Trophoblast cell (in vitro differentiated cells and primary cell): ENCODE results near the gene SNRPA1. TPM values are rescaled to one million over a fixed set of nuclear protein-coding genes. Genes with fewer than 3 reads are reported as not detected.

Experiments used
- DNase-seq, 2 donors: peaks; one replicate each; pipeline ENCODE4 v3.0.0-alpha.2; 2016
- H2AFZ ChIP-seq: 2 replicates; pipeline ENCODE4 v1.6.1; 2013; ENCODE audit warnings: low read length, moderate library complexity, mild to moderate bottlenecking; ENCODE audit not compliant: insufficient read depth, poor library complexity
- H2AK5ac ChIP-seq: 2 replicates; pipeline ENCODE4 v1.6.1; 2013; ENCODE audit warnings: mild to moderate bottlenecking, low read length
- H2BK120ac ChIP-seq: 2 replicates; pipeline ENCODE4 v1.6.1; 2013; ENCODE audit warnings: low read length, mild to moderate bottlenecking, moderate library complexity; ENCODE audit not compliant: insufficient read depth, poor library complexity
- H2BK12ac ChIP-seq: 2 replicates; pipeline ENCODE4 v1.6.1; 2013; ENCODE audit warnings: mild to moderate bottlenecking, low read length, moderate library complexity
- H2BK5ac ChIP-seq: 2 replicates; pipeline ENCODE4 v1.6.1; 2013; ENCODE audit warnings: low read length, low read depth, moderate library complexity, mild to moderate bottlenecking; ENCODE audit not compliant: poor library complexity
- H3K14ac ChIP-seq: 2 replicates; pipeline ENCODE4 v1.6.1; 2013; ENCODE audit warnings: mild to moderate bottlenecking, low read length
- H3K18ac ChIP-seq: 2 replicates; pipeline ENCODE4 v1.6.1; 2013; ENCODE audit warnings: mild to moderate bottlenecking, low read length
- H3K23ac ChIP-seq: 2 replicates; pipeline ENCODE4 v1.6.1; 2013; ENCODE audit warnings: low read length
- H3K27ac ChIP-seq: 2 replicates; pipeline ENCODE4 v1.5.1; 2013; ENCODE audit warnings: low read depth, mild to moderate bottlenecking, inconsistent platforms, low read length, moderate library complexity
- H3K27me3 ChIP-seq: 2 replicates; pipeline ENCODE4 v1.6.1; 2013; ENCODE audit warnings: inconsistent platforms, mild to moderate bottlenecking, low read length, moderate library complexity; ENCODE audit not compliant: insufficient read depth
- H3K36me3 ChIP-seq, 2 experiments: 1 replicate in 1 of 2; 2 replicates in 1 of 2; pipeline ENCODE4 v1.6.1; 2013; ENCODE audit warnings: low read length in 2 of 2, mild to moderate bottlenecking in 2 of 2, moderate library complexity in 1 of 2; ENCODE audit not compliant: insufficient read depth in 2 of 2, control insufficient read depth in 1 of 2
- H3K4ac ChIP-seq: 2 replicates; pipeline ENCODE4 v1.6.1; 2013; ENCODE audit warnings: low read depth, mild to moderate bottlenecking, low read length, moderate library complexity
- H3K4me1 ChIP-seq, 2 experiments: 1 replicate in 1 of 2; 2 replicates in 1 of 2; pipeline ENCODE4 v1.6.1; 2013; ENCODE audit warnings: low read length in 2 of 2, mild to moderate bottlenecking in 2 of 2, moderate library complexity in 1 of 2; ENCODE audit not compliant: insufficient read depth in 2 of 2, control insufficient read depth in 1 of 2
- H3K4me2 ChIP-seq: 2 replicates; pipeline ENCODE4 v1.6.1; 2013; ENCODE audit warnings: inconsistent platforms, mild to moderate bottlenecking, low read length, moderate library complexity
- H3K4me3 ChIP-seq: 2 replicates; pipeline ENCODE4 v1.5.1; 2013; ENCODE audit warnings: mild to moderate bottlenecking, low read depth, low read length, inconsistent platforms
- H3K79me1 ChIP-seq: one replicate; pipeline ENCODE4 v1.6.1; 2013; ENCODE audit warnings: low read length
- H3K79me2 ChIP-seq: 2 replicates; pipeline ENCODE4 v1.6.1; 2013; ENCODE audit warnings: low read length, mild to moderate bottlenecking; ENCODE audit not compliant: control insufficient read depth, insufficient read depth, poor library complexity
- H3K9ac ChIP-seq: 2 replicates; pipeline ENCODE4 v1.6.1; 2013; ENCODE audit warnings: mild to moderate bottlenecking, low read length
- H3K9me3 ChIP-seq: 2 replicates; pipeline ENCODE4 v1.6.1; 2013; ENCODE audit warnings: low read depth, mild to moderate bottlenecking, control low read depth, inconsistent platforms, low read length; ENCODE audit not compliant: insufficient read depth
- H4K12ac ChIP-seq: 2 replicates; pipeline ENCODE4 v1.6.1; 2013; ENCODE audit warnings: low read depth, mild to moderate bottlenecking, low read length, moderate library complexity
- H4K8ac ChIP-seq: 2 replicates; pipeline ENCODE4 v1.6.1; 2013; ENCODE audit warnings: low read depth, mild to moderate bottlenecking, low read length, moderate library complexity
- H4K91ac ChIP-seq: one replicate; pipeline ENCODE4 v1.6.1; 2013; ENCODE audit warnings: low read depth, mild to moderate bottlenecking, low read length, moderate library complexity
- WGBS: extraction: QIAGEN DNeasy Blood & Tissue Kit; methylation state at CpG from one replicate; pipeline ENCODE4 v1.1.7; 2013; ENCODE audit warnings: missing lambda C conversion rate; ENCODE audit not compliant: insufficient read length, insufficient coverage; ENCODE audit errors: extremely low coverage; 5-methylcytosine and 5-hydroxymethylcytosine counted together
- polyA plus RNA-seq: library from polyadenylated mRNA; stranded (reverse); fragments of 200-250 nt; gene quantifications from 2 replicates; pipeline ENCODE4 v1.2.3, GENCODE V29; 2013

Gene SNRPA1
- polyA plus RNA-seq = 103 and 104 TPM in 2 replicates

- H3K4me1 ChIP-seq = peaks cover 0 to 3% of the 10 kb centered on the region in 2 experiments
- no peak within 1 kb of the TSS for H3K23ac ChIP-seq
- H3K27me3 ChIP-seq = no peaks in the 10 kb centered on the region
- WGBS = no CpG with 5 or more reads among the region's 87 CpGs
- peak within 1 kb of the TSS; percentile 92 for H3K4me2 ChIP-seq
- H3K79me1 ChIP-seq = peaks cover 8% of the 10 kb centered on the region
- peak within 1 kb of the TSS; percentile 47 for H2BK120ac ChIP-seq
- DNase-seq = peak; percentile 95 to 98
- H3K18ac ChIP-seq = peak within 1 kb of the TSS; percentile 57
- H3K14ac ChIP-seq = peak within 1 kb of the TSS; percentile 85
- peak within 1 kb of the TSS; percentile 27 for H2AK5ac ChIP-seq
- peak within 1 kb of the TSS; percentile 96 for H3K4me3 ChIP-seq
- peak within 1 kb of the TSS; percentile 73 for H3K4ac ChIP-seq
- peak within 1 kb of the TSS; percentile 86 for H2AFZ ChIP-seq
- peak within 1 kb of the TSS; percentile 54 for H4K12ac ChIP-seq
- H2BK5ac ChIP-seq = peak within 1 kb of the TSS; percentile 56
- peak within 1 kb of the TSS; percentile 93 for H4K8ac ChIP-seq
- no peak within 1 kb of the TSS for H2BK12ac ChIP-seq
- peak within 1 kb of the TSS; percentile 75 for H3K27ac ChIP-seq
- peaks cover 11% of the 10 kb centered on the region for H3K79me2 ChIP-seq
- H3K36me3 ChIP-seq = no peaks in the 10 kb centered on the region
- H4K91ac ChIP-seq = peak within 1 kb of the TSS; percentile 84
- peak within 1 kb of the TSS; percentile 96 for H3K9ac ChIP-seq
- H3K9me3 ChIP-seq = no peaks in the 10 kb centered on the region
Measured at GRCh38 chr15:101294731-101295606, at the start of gene SNRPA1. Gene SNRPA1, minus strand, starts transcription at chr15:101295248. Its CDS starts 70 bp downstream, at chr15:101295178.

GRCh38 chr15:101342056-101342455 is 47.0 kb upstream of the SNRPA1 start:
- Histone ChIP-seq H3K79me1 (no peaks in the 10 kb centered on the region), H3K27me3 (no peaks in the 10 kb centered on the region), H3K4ac (no peak overlapping the region), H3K18ac (no peak overlapping the region), H2AK5ac (no peak overlapping the region), H4K12ac (no peak overlapping the region), H3K4me2 (no peak overlapping the region), H3K14ac (no peak overlapping the region), H4K91ac (no peak overlapping the region), H2BK120ac (no peak overlapping the region), H4K8ac (no peak overlapping the region), H3K9ac (no peak overlapping the region), H3K9me3 (no peaks in the 10 kb centered on the region), H3K27ac (no peak overlapping the region), H2AFZ (no peak overlapping the region), H3K36me3 (no peaks in the 10 kb centered on the region), H3K4me1 (no peaks in the 10 kb centered on the region), H2BK12ac (no peak overlapping the region), H2BK5ac (no peak overlapping the region), H3K4me3 (no peak overlapping the region), H3K79me2 (no peaks in the 10 kb centered on the region), H3K23ac (no peak overlapping the region)
- DNase-seq = no peak

GRCh38 chr15:101338502-101339057 is 43.5 kb upstream of the SNRPA1 start:
- Histone ChIP-seq H3K36me3 (no peaks in the 10 kb centered on the region), H3K27ac (no peak overlapping the region), H2BK12ac (no peak overlapping the region), H2AFZ (no peak overlapping the region), H3K27me3 (no peaks in the 10 kb centered on the region), H4K91ac (no peak overlapping the region), H3K14ac (no peak overlapping the region), H3K23ac (no peak overlapping the region), H3K4ac (no peak overlapping the region), H3K18ac (no peak overlapping the region), H2BK5ac (no peak overlapping the region), H3K4me1 (no peaks in the 10 kb centered on the region), H2BK120ac (no peak overlapping the region), H3K4me2 (no peak overlapping the region), H4K12ac (no peak overlapping the region), H4K8ac (no peak overlapping the region), H3K9me3 (peaks cover 2% of the 10 kb centered on the region), H3K79me1 (no peaks in the 10 kb centered on the region), H3K9ac (no peak overlapping the region), H2AK5ac (no peak overlapping the region), H3K4me3 (no peak overlapping the region), H3K79me2 (no peaks in the 10 kb centered on the region)
- no peak for DNase-seq
- WGBS = no CpG with 5 or more reads among the region's 1 CpG

- H3K79me2 ChIP-seq = no peaks in the 10 kb centered on the region
- H2BK5ac ChIP-seq = no peak overlapping the region
- no peak overlapping the region for H3K18ac ChIP-seq
- H2AK5ac ChIP-seq = no peak overlapping the region
- no peak overlapping the region for H4K91ac ChIP-seq
- no peak overlapping the region for H2BK120ac ChIP-seq
- H3K4me3 ChIP-seq = no peak overlapping the region
- H3K23ac ChIP-seq = no peak overlapping the region
- H2BK12ac ChIP-seq = no peak overlapping the region
- H3K79me1 ChIP-seq = no peaks in the 10 kb centered on the region
- WGBS = no CpG with 5 or more reads among the region's 7 CpGs
- H4K12ac ChIP-seq = no peak overlapping the region
- no peak overlapping the region for H3K27ac ChIP-seq
- H3K4me1 ChIP-seq = no peaks in the 10 kb centered on the region
- no peak overlapping the region for H2AFZ ChIP-seq
- DNase-seq = no peak
- H3K9me3 ChIP-seq = peaks cover 4% of the 10 kb centered on the region
- no peaks in the 10 kb centered on the region for H3K36me3 ChIP-seq
- no peak overlapping the region for H3K9ac ChIP-seq
- H3K14ac ChIP-seq = no peak overlapping the region
- no peak overlapping the region for H3K4ac ChIP-seq
- H3K4me2 ChIP-seq = no peak overlapping the region
- H4K8ac ChIP-seq = no peak overlapping the region
- no peaks in the 10 kb centered on the region for H3K27me3 ChIP-seq
Measured at GRCh38 chr15:101337976-101338375, 42.9 kb upstream of the SNRPA1 start.
